Thymus (tissue), 11 donors: ENCODE measurements around the gene DIAPH2. TPM values are rescaled to one million over a fixed set of nuclear protein-coding genes. Genes with fewer than 3 reads are reported as not detected.

ENCODE experiments used
- DNase-seq, 9 donors: peaks; one replicate each; pipeline ENCODE4 v3.0.0-alpha.2; 2013; ENCODE audit warnings: low spot score in 9 of 9, low read depth in 6 of 9, missing footprints in 1 of 9
- H3K27ac ChIP-seq, 2 donors: one replicate each; pipeline ENCODE4 v1.5.1; 2013; ENCODE audit warnings: control low read depth in 1 of 2, low read depth in 1 of 2, low read length in 1 of 2, mild to moderate bottlenecking in 1 of 2, moderate library complexity in 1 of 2
- H3K27me3 ChIP-seq, 2 donors: one replicate each; pipeline ENCODE4 v1.5.1; 2013; ENCODE audit warnings: low read length in 1 of 2; ENCODE audit not compliant: control insufficient read depth in 2 of 2, insufficient read depth in 1 of 2
- H3K36me3 ChIP-seq, 2 donors: one replicate each; pipeline ENCODE4 v1.5.1; 2013; ENCODE audit warnings: low read length in 1 of 2, mild to moderate bottlenecking in 1 of 2, moderate library complexity in 1 of 2; ENCODE audit not compliant: control insufficient read depth in 2 of 2, insufficient read depth in 2 of 2
- H3K4me1 ChIP-seq, 2 donors: one replicate each; pipeline ENCODE4 v1.5.1; 2013; ENCODE audit warnings: low read length in 2 of 2; ENCODE audit not compliant: control insufficient read depth in 2 of 2, insufficient read depth in 2 of 2
- H3K4me3 ChIP-seq, 2 donors: one replicate each; pipeline ENCODE4 v1.5.1; 2013; ENCODE audit warnings: low read length in 2 of 2, control low read depth in 1 of 2, mild to moderate bottlenecking in 1 of 2
- H3K9me3 ChIP-seq, 2 donors: one replicate each; pipeline ENCODE4 v1.5.1; 2013; ENCODE audit warnings: low read length in 1 of 2, mild to moderate bottlenecking in 1 of 2; ENCODE audit not compliant: control insufficient read depth in 2 of 2, insufficient read depth in 1 of 2
- WGBS: extraction: QIAGEN DNeasy Blood & Tissue Kit; methylation state at CpG from one replicate; pipeline ENCODE4 v1.1.7; 2013; 5-methylcytosine and 5-hydroxymethylcytosine counted together
- polyA plus RNA-seq: library from polyadenylated mRNA; stranded (reverse); fragments of 200-250 nt; gene quantifications from one replicate; pipeline ENCODE4 v1.2.3, GENCODE V29; 2013
- total RNA-seq: library from RNA; stranded (reverse); fragments of 120-200 nt; gene quantifications from one replicate; pipeline ENCODE4 v1.2.4, GENCODE V29; 2013
- donor health status: healthy.

Gene DIAPH2
- total and polyA plus RNA-seq, 2 donors: 4.8 to 13.1 TPM

GRCh38 chrX:96861218-96861617 is 176.6 kb downstream of the DIAPH2 start:
- H3K36me3 ChIP-seq: no peaks in the 10 kb centered on the region
- H3K27me3 ChIP-seq: no peaks in the 10 kb centered on the region
- WGBS: 60% methylated on average over 3 of the region's 3 CpGs
- no peak overlapping the region for H3K27ac ChIP-seq
- no peaks in the 10 kb centered on the region for H3K4me1 ChIP-seq
- no peak for DNase-seq
- no peaks in the 10 kb centered on the region for H3K9me3 ChIP-seq
- H3K4me3 ChIP-seq: no peak overlapping the region

GRCh38 chrX:96861661-96862060 is 177.0 kb downstream of the DIAPH2 start:
- DNase-seq: no peak
- Histone ChIP-seq H3K27me3 (no peaks in the 10 kb centered on the region), H3K9me3 (no peaks in the 10 kb centered on the region), H3K4me3 (no peak overlapping the region), H3K36me3 (no peaks in the 10 kb centered on the region), H3K27ac (no peak overlapping the region), H3K4me1 (no peaks in the 10 kb centered on the region)
- WGBS: 98% methylated on average over 4 of the region's 4 CpGs

DNA sequence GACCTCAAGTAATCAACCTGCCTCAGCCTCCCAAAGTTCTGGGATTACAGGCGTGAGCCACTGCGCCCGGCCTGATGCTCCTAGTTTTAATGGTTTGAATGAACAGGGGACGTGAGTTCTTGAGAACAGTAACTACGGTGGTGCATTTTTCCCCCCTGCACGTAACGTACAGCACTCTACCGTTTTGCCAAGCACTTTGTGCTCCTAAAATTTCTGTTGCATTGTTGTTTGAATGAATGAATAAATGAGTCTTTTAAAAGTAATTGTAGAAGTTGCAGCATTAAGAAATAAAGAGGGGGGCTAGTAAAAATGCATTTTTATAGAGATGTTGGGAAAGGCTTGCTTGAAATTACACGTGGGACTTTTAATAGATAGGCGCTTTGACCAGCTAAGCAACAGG is 199.0 kb downstream of the DIAPH2 start, which contains the start of gene RPA4:
Gene RPA4, plus strand, starts transcription at position 301 of the 400 bp plus-strand sequence. CDS start 403 bp downstream, outside the sequence.
- WGBS: over 99% methylated on average over 10 of the region's 10 CpGs
- Histone ChIP-seq H3K27me3 (no peaks in the 10 kb centered on the region), H3K27ac (no peak within 1 kb of the TSS), H3K4me1 (no peaks in the 10 kb centered on the region), H3K4me3 (no peak within 1 kb of the TSS), H3K36me3 (peaks cover 0 to 2% of the 10 kb centered on the region in 2 donors), H3K9me3 (no peaks in the 10 kb centered on the region)
- no peak for DNase-seq

GRCh38 chrX:96884027-96884426 is 199.4 kb downstream of the DIAPH2 start:
- Histone ChIP-seq H3K4me1 (no peaks in the 10 kb centered on the region), H3K36me3 (peaks cover 0 to 2% of the 10 kb centered on the region in 2 donors), H3K4me3 (no peak overlapping the region), H3K27ac (no peak overlapping the region), H3K27me3 (no peaks in the 10 kb centered on the region), H3K9me3 (no peaks in the 10 kb centered on the region)
- 98% methylated on average over 13 of the region's 13 CpGs for WGBS
- DNase-seq: no peak

GRCh38 chrX:96889726-96890125 is 205.1 kb downstream of the DIAPH2 start:
- no peak for DNase-seq
- Histone ChIP-seq H3K36me3 (peaks cover 0 to under 1% of the 10 kb centered on the region in 2 donors), H3K4me3 (no peak overlapping the region), H3K9me3 (no peaks in the 10 kb centered on the region), H3K27me3 (no peaks in the 10 kb centered on the region), H3K27ac (no peak overlapping the region), H3K4me1 (no peaks in the 10 kb centered on the region)
- 97% methylated on average over 1 of the region's 1 CpG for WGBS

- Histone ChIP-seq H3K27me3 (no peaks in the 10 kb centered on the region), H3K36me3 (no peaks in the 10 kb centered on the region), H3K4me3 (no peak overlapping the region), H3K27ac (no peak overlapping the region), H3K9me3 (no peaks in the 10 kb centered on the region), H3K4me1 (no peaks in the 10 kb centered on the region)
- DNase-seq: no peak
- 93% methylated on average over 2 of the region's 2 CpGs for WGBS
Observed at GRCh38 chrX:96906741-96907140, 222.1 kb downstream of the DIAPH2 start.

DNA sequence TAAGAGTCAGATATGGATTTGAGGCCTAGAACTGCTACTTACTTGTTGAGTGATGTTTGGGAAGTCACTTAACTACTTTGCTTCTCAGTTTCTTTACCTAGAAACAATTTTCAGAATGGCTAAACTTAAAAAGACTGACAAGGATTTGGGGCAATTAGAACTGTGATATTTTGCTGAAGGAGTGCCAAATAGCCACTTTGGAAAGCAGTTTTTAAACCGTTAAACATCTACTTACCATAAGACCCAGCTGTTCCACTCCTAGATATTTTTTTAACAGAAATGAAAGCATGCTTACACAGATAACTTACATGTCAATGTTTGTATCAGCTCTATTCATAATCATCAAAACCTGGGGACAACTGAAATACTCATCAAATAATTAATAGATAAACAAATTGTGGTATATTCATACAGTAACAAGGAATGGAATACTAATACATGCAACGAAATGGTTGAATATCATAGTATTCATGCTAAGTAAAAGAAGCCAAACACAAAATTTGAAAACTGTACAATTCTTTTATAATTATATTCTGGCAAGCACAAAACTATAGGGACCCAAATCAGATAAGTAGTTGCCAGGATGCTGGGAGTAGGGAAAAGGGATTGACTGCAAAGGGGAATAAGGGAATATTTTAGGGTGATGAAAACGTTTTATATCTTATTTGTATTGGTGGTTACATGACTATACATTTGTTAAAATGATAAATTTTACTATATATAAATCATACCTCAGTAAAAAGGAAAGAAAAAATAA is 223.1 kb downstream of the DIAPH2 start:
- Histone ChIP-seq H3K36me3 (no peaks in the 10 kb centered on the region), H3K27ac (no peak overlapping the region), H3K4me1 (no peaks in the 10 kb centered on the region), H3K4me3 (no peak overlapping the region), H3K27me3 (no peaks in the 10 kb centered on the region), H3K9me3 (no peaks in the 10 kb centered on the region)
- 88% methylated on average over 3 of the region's 3 CpGs for WGBS
- DNase-seq: no peak

DNA sequence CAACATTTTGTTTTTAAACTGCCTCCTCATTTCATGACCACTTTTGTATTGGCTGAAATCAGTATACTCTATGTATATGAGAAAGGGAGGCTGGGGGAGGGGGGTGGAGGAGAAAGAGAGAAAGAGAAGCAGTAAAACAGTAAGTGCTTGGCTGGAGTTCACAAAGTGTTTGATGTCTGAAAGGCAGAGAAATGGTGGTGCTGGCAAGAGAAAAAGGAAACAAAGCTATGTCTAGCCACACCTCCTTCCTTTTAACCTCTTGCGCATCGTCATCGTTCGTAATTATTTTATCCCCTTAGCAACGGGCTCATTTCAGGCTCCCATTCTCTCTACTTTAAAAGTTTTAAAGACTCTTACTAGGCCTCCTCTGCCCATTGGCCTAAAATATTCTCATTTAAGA is 224.6 kb downstream of the DIAPH2 start:
- Histone ChIP-seq H3K4me3 (no peak overlapping the region), H3K27ac (no peak overlapping the region), H3K9me3 (no peaks in the 10 kb centered on the region), H3K4me1 (no peaks in the 10 kb centered on the region), H3K36me3 (no peaks in the 10 kb centered on the region), H3K27me3 (no peaks in the 10 kb centered on the region)
- WGBS: 94% methylated on average over 5 of the region's 5 CpGs
- DNase-seq: no peak

GRCh38 chrX:96918864-96919263 is 234.2 kb downstream of the DIAPH2 start:
- Histone ChIP-seq H3K4me1 (no peaks in the 10 kb centered on the region), H3K36me3 (no peaks in the 10 kb centered on the region), H3K9me3 (no peaks in the 10 kb centered on the region), H3K27me3 (no peaks in the 10 kb centered on the region), H3K27ac (no peak overlapping the region), H3K4me3 (no peak overlapping the region)
- DNase-seq: no peak
- 97% methylated on average over 2 of the region's 2 CpGs for WGBS
